ENCODE measurements around the gene GPR32.
"Not testable (repeated sequence)": the region's sequence is repeated elsewhere in the genome, so short reads cannot be mapped to it uniquely, and the experiment has no call there.

Gene GPR32

DNA sequence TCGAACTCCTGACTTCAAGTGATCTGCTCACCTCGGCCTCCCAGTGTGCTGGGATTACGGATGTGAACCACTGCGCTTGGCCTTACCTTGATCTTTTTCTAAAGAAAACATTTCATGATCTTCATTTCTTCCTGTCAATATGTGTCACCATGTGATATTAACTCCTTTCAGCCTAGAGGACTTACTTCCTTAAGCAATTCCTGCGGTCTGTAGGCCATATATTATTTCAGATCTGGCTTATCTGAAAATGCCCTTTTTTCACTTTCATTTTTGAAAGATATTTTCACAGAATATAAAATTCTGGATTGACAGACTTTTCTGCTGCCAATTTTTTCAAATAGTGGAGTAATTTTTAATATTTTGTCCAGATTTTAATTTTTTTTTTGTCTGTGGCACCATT, 2.0 kb upstream of the GPR32 start:
- H3K27ac ChIP-seq = no peak overlapping the region
- TF ChIP-seq, protein P1, sequence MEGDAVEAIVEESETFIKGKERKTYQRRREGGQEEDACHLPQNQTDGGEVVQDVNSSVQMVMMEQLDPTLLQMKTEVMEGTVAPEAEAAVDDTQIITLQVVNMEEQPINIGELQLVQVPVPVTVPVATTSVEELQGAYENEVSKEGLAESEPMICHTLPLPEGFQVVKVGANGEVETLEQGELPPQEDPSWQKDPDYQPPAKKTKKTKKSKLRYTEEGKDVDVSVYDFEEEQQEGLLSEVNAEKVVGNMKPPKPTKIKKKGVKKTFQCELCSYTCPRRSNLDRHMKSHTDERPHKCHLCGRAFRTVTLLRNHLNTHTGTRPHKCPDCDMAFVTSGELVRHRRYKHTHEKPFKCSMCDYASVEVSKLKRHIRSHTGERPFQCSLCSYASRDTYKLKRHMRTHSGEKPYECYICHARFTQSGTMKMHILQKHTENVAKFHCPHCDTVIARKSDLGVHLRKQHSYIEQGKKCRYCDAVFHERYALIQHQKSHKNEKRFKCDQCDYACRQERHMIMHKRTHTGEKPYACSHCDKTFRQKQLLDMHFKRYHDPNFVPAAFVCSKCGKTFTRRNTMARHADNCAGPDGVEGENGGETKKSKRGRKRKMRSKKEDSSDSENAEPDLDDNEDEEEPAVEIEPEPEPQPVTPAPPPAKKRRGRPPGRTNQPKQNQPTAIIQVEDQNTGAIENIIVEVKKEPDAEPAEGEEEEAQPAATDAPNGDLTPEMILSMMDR (IDR thresholded peaks at IDR 0.05) = no peak
- no peak for DNase-seq (ENCODE audit: low spot score)
- no peak overlapping the region for H3K4me3 ChIP-seq

DNA sequence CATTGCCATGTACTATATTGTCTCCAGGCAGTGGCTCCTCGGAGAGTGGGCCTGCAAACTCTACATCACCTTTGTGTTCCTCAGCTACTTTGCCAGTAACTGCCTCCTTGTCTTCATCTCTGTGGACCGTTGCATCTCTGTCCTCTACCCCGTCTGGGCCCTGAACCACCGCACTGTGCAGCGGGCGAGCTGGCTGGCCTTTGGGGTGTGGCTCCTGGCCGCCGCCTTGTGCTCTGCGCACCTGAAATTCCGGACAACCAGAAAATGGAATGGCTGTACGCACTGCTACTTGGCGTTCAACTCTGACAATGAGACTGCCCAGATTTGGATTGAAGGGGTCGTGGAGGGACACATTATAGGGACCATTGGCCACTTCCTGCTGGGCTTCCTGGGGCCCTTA, 624 bp downstream of the GPR32 start:
- TF ChIP-seq, protein P1 (IDR thresholded peaks at IDR 0.05) = no peak
- H3K4me3 ChIP-seq = no peak overlapping the region
- no peak overlapping the region for H3K27ac ChIP-seq
- DNase-seq (ENCODE audit: low spot score) = no peak

DNA sequence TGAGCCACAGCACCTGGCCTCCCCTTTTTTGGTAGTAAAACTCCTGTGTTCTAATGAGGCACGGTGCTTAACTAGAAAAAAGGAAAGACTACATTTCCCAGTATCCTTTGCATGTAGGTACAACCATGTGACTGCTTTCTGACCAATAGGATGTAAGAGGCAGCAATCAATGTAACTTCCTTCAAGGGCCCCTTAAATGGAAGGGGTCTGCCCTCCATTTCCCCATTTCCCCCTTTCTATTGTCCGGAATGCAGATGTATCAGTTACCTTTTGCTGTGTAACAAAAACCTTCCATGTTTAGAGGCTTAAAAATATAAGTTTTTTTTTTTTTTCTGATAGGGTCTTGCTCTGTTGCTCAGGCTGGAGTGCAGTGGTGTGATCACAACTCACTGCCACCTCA, 2.2 kb downstream of the GPR32 start:
- Histone ChIP-seq H3K4me3 (no peak overlapping the region), H3K27ac (no peak overlapping the region)
- TF ChIP-seq, protein P1 (IDR thresholded peaks at IDR 0.05) = no peak
- no peak for DNase-seq (ENCODE audit: low spot score)

DNA sequence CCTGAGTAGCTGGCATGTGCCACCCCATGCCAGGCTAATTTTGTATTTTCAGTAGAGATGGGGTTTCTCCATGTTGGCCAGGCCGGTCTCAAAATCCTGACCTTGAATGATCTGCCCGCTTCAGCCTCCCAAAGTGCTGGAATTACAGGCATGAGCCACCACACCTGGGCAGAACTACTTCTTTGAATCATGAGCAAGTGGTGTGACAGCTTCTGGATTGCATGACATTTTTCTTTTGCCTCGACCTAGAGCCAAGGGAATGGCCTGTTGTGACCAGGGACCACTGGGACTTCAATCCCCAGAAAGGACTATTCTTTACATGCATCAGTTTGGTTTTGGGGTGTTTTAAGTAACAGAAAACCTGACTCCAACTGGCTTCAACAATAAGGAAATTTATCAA, 2.6 kb downstream of the GPR32 start:
- H3K27ac ChIP-seq; H3K4me3 ChIP-seq; DNase-seq (ENCODE audit: low spot score): not testable (repeated sequence)

DNA sequence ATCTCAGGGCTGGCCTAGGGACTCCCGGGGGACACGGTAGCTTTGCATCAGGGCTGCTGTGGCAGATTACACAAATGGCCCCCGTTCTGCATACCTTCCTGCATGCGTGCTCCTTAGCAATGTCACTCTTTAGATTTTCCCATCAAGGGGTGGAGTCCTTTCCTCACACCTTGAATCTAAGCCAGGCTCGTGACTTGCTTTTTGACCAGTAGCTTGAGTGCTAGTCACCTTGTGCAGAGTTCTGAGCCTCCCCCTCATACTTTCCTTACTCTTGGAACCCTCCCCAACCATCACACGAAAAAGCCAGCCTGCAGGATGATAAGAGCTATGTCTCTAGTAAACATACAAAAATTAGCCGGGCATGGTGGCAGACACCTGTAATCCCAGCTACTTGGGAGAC, 3.2 kb downstream of the GPR32 start:
- not testable (repeated sequence) for H3K27ac ChIP-seq; H3K4me3 ChIP-seq; DNase-seq (ENCODE audit: low spot score)

DNA sequence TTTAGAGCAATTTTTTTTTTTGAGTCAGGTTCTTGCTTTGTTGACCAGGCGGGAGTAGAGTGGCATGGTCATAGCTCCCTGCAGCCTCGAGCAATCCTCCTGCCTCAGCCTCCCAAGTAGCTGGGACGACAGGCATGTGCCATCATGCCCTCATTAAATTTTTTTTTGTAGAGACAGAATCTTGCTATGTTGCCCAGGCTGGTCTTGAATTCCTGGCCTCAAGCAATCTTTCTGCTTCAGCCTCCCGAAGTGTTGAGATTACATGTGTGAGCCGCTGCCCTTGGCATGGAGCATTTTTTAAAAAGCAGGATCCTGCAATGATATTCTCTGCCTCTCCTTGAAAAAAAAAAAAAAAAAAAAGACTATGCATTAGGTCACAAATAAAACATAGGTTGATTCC, 5.9 kb downstream of the GPR32 start:
- no peak overlapping the region for H3K4me3 ChIP-seq
- H3K27ac ChIP-seq = no peak overlapping the region
- DNase-seq (ENCODE audit: low spot score) = no peak
- TF ChIP-seq, protein P1 (IDR thresholded peaks at IDR 0.05) = no peak

DNA sequence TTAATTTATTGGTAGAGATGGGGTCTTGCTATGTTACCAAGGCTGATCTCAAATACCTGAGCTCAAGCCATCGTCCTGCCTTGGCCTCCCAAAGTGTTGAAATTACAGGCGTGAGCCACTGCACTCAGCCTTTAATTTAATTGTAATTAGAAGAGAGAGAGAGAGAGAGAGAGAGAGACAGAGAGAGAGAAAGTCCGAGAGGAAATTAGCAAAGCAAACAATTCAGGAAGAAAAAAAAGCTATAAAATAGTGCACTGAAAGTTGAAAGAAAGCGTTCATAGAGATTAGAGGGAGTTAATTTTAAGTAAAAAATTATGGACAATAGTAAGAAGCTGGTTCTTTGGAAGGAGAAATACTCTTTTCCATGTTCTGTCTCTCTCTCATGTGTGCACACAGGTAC, 7.0 kb downstream of the GPR32 start:
- no peak overlapping the region for H3K4me3 ChIP-seq
- TF ChIP-seq, protein P1 (IDR thresholded peaks at IDR 0.05) = no peak
- H3K27ac ChIP-seq = no peak overlapping the region
- no peak for DNase-seq (ENCODE audit: low spot score)

DNA sequence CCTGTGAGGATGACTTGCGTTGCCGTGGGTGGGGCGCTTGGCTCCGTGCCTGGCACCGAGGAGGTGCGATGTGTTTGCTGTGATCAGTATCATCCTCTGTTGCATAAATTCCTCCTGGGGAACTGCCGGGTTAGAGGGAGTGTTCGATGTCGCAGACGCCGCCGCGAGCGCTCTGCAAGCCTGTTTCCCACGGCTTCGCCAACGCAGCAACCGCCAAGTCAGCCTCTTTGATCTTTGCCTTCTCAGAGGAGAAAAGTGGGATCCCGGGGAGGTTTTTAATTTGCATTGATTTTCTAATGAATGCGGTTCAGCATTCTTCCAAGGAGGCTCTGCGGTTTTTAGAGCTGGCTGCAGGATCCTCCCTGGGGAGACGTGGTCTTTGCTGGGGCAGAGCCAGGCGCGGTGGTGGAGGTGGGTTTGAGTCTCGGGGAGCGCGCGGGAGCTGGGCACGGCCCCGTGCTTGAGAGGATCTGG, 7.6 kb downstream of the GPR32 start:
- H3K27ac ChIP-seq = no peak overlapping the region
- no peak overlapping the region for H3K4me3 ChIP-seq
- no peak for DNase-seq (ENCODE audit: low spot score)
- TF ChIP-seq, protein P1 (IDR thresholded peaks at IDR 0.05) = no peak

Data from coronary artery (tissue), 2 donors.